Kidney (tissue), 14 donors: Measurements from ENCODE around the gene SERINC3. TPM values are rescaled to one million over a fixed set of nuclear protein-coding genes. Genes with fewer than 3 reads are reported as not detected.

Experiments
- DNase-seq, 5 donors: peaks; one replicate each; pipeline ENCODE4 v3.0.0-alpha.2; 2013 to 2020
- FAIRE-seq: peaks from 2 replicates; lab custom pipeline; 2012; peaks lifted over from hg19 to GRCh38; lab: Jason Lieb, UNC
- H3K27ac ChIP-seq, 2 donors: one replicate each; pipeline ENCODE4 v1.7.0; 2013; ENCODE audit warnings: low read depth in 2 of 2, low read length in 2 of 2, inconsistent platforms in 1 of 2
- H3K27me3 ChIP-seq: one replicate; pipeline ENCODE4 v1.7.1; 2013; ENCODE audit warnings: low read length, inconsistent platforms; ENCODE audit not compliant: control insufficient read depth, insufficient read depth
- H3K36me3 ChIP-seq, 3 donors: one replicate each; pipeline versions ENCODE4 v1.7.0 to v1.7.1; 2013; ENCODE audit warnings: low read length in 3 of 3, control low read depth in 1 of 3, inconsistent platforms in 1 of 3; ENCODE audit not compliant: insufficient read depth in 3 of 3, control insufficient read depth in 2 of 3
- H3K4me1 ChIP-seq, 3 donors: one replicate each; pipeline versions ENCODE4 v1.7.0 to v1.7.1; 2013; ENCODE audit warnings: low read length in 3 of 3, inconsistent platforms in 1 of 3, low read depth in 1 of 3; ENCODE audit not compliant: control insufficient read depth in 2 of 3, insufficient read depth in 2 of 3
- H3K4me3 ChIP-seq, 3 donors: one replicate each; pipeline versions ENCODE4 v1.7.0 to v1.8.1; 2013; ENCODE audit warnings: low read length in 3 of 3, control low read depth in 1 of 3, inconsistent platforms in 1 of 3
- H3K9ac ChIP-seq, 3 donors: one replicate each; pipeline versions ENCODE4 v1.7.0 to v1.7.1; 2013; ENCODE audit warnings: low read length in 3 of 3, control low read depth in 1 of 3, inconsistent platforms in 1 of 3
- H3K9me3 ChIP-seq, 3 donors: one replicate each; pipeline versions ENCODE4 v1.7.0 to v1.7.1; 2013; ENCODE audit warnings: low read length in 3 of 3, control low read depth in 1 of 3, inconsistent platforms in 1 of 3; ENCODE audit not compliant: control insufficient read depth in 2 of 3, insufficient read depth in 1 of 3
- CTCF ChIP-seq: IDR thresholded peaks from 3 replicates; pipeline ENCODE4 v1.5.1; 2012; ENCODE audit warnings: mild to moderate bottlenecking, moderate library complexity, borderline replicate concordance; ENCODE audit not compliant: insufficient read depth; ENCODE audit errors: extremely low read depth
- intact Hi-C: fragments of 100-400 bp; cut with DNase I; formaldehyde crosslinking; loops from one replicate; pipeline ENCODE4 v1.11.1; 2022
- polyA plus RNA-seq: library from polyadenylated mRNA; stranded (reverse); fragments of 350-450 nt; fragmentation: Illumina TruSeq; extraction: RNeasy Lipid Tissue Mini Kit (QIAGEN cat#74804); gene quantifications from one replicate; pipeline ENCODE4 v1.2.3, GENCODE V29; 2014; ENCODE audit warnings: low read depth, low replicate concordance; ENCODE audit not compliant: insufficient read depth
- total RNA-seq: library from RNA; stranded (reverse); fragmentation: NEBNext Ultra II Directional; extraction: Animal tissue kit (Norgen Biotek cat#: 25700); gene quantifications from one replicate; pipeline ENCODE4 v1.2.1, GENCODE V29; 2021
- donor health status: control.
- donor health status: control.
- donor health status: control.
- donor health status: control.
- donor health status: control.
- donor health status: DM: yes; HTN: yes; CAD: no.
- donor health status: Normal renal cell carcinoma (clear cell type).

The SERINC3 gene
- total and polyA plus RNA-seq, 2 donors from 2014 or later, result 41.6 to 90.4 TPM

- FAIRE-seq (no peak), DNase-seq (no peak)
- no peak overlapping the region for H3K9ac ChIP-seq
- peaks cover 6 to 57% (median 44%) of the 10 kb centered on the region in 3 donors for H3K36me3 ChIP-seq
- intact Hi-C loops, result no loop called here
- H3K9me3 ChIP-seq, result no peaks in the 10 kb centered on the region
- H3K27ac ChIP-seq, result no peak overlapping the region
- no peaks in the 10 kb centered on the region for H3K4me1 ChIP-seq
- no peak for TF ChIP-seq CTCF
- H3K27me3 ChIP-seq, result no peaks in the 10 kb centered on the region
- no peak overlapping the region for H3K4me3 ChIP-seq
These were observed 27.6 kb downstream of the SERINC3 start for GRCh38 chr20:44494266-44494665.

- peaks cover 3 to 57% (median 45%) of the 10 kb centered on the region in 3 donors for H3K36me3 ChIP-seq
- no peak for DNase-seq
- no peaks in the 10 kb centered on the region for H3K4me1 ChIP-seq
- H3K27me3 ChIP-seq, result no peaks in the 10 kb centered on the region
- no peak for TF ChIP-seq CTCF
- no peak for FAIRE-seq
- H3K27ac ChIP-seq, result no peak overlapping the region
- no peaks in the 10 kb centered on the region for H3K9me3 ChIP-seq
- intact Hi-C loops, result no loop called here
- no peak overlapping the region for H3K4me3 ChIP-seq
- no peak overlapping the region for H3K9ac ChIP-seq
These were observed 30.1 kb downstream of the SERINC3 start for GRCh38 chr20:44491635-44492395.

- H3K27ac ChIP-seq, result no peak overlapping the region
- FAIRE-seq, result no peak
These were observed 31.9 kb downstream of the SERINC3 start for GRCh38 chr20:44489931-44490330.

More at GRCh38 chr20:44489931-44490330, 31.9 kb downstream of the SERINC3 start:
- TF ChIP-seq CTCF, result no peak
- intact Hi-C loops, result no loop called here
- H3K4me1 ChIP-seq, result no peaks in the 10 kb centered on the region
- H3K4me3 ChIP-seq, result no peak overlapping the region
- H3K36me3 ChIP-seq, result peaks cover 3 to 43% (median 35%) of the 10 kb centered on the region in 3 donors
- H3K9ac ChIP-seq, result no peak overlapping the region
- H3K9me3 ChIP-seq, result no peaks in the 10 kb centered on the region
- H3K27me3 ChIP-seq, result no peaks in the 10 kb centered on the region
- no peak for DNase-seq
